Activated CD4-positive, alpha-beta T cell treated with anti-CD3 and anti-CD28 coated beads, Interleukin-2, amount 50 U/mL, for 1 hour (primary cell): ENCODE results near the gene LRRC28.
"Not testable (repeated sequence)": the region's sequence is repeated elsewhere in the genome, so short reads cannot be mapped to it uniquely, and the experiment has no call there.

Experiments
- DNase-seq: peaks from one replicate; pipeline ENCODE4 v3.0.0-alpha.2; 2020

The LRRC28 gene

GRCh38 chr15:99250857-99251841, at the start of gene LRRC28:
LRRC28 (plus strand) TSS chr15:99251481; CDS start chr15:99255958, 4,477 bp downstream.
- peak; percentile 88 for DNase-seq

- no peak for DNase-seq
Measured at GRCh38 chr15:99202176-99202552, 49.1 kb upstream of the LRRC28 start.

- DNase-seq, result no peak
Measured at GRCh38 chr15:99207672-99208071, 43.6 kb upstream of the LRRC28 start.

- DNase-seq, result no peak
Measured at GRCh38 chr15:99209326-99209725, 42.0 kb upstream of the LRRC28 start.

GRCh38 chr15:99210334-99210733, 40.9 kb upstream of the LRRC28 start:
- DNase-seq, result no peak

- no peak for DNase-seq
Measured at GRCh38 chr15:99211926-99212325, 39.4 kb upstream of the LRRC28 start.

GRCh38 chr15:99212406-99212805, 38.9 kb upstream of the LRRC28 start:
- no peak for DNase-seq

- peak; percentile 57 for DNase-seq
Measured at GRCh38 chr15:99213187-99213811, 38.0 kb upstream of the LRRC28 start.

GRCh38 chr15:99224372-99225214, 26.7 kb upstream of the LRRC28 start:
- DNase-seq, result no peak

GRCh38 chr15:99226802-99227201, 24.5 kb upstream of the LRRC28 start:
- no peak for DNase-seq

- no peak for DNase-seq
Measured at GRCh38 chr15:99228120-99228770, 23.0 kb upstream of the LRRC28 start.

- DNase-seq, result no peak
Measured at GRCh38 chr15:99230867-99231266, 20.4 kb upstream of the LRRC28 start.

- DNase-seq, result no peak
Measured at GRCh38 chr15:99232740-99233139, 18.5 kb upstream of the LRRC28 start.

GRCh38 chr15:99234160-99234559, 17.1 kb upstream of the LRRC28 start:
- DNase-seq, result not testable (repeated sequence)

GRCh38 chr15:99238849-99239248, 12.4 kb upstream of the LRRC28 start:
- DNase-seq, result no peak

GRCh38 chr15:99239545-99240198, 11.6 kb upstream of the LRRC28 start:
- DNase-seq, result no peak

- no peak for DNase-seq
Measured at GRCh38 chr15:99241752-99242151, 9.5 kb upstream of the LRRC28 start.

- no peak for DNase-seq
Measured at GRCh38 chr15:99244306-99244705, 7.0 kb upstream of the LRRC28 start.

- DNase-seq, result no peak
Measured at GRCh38 chr15:99247062-99247461, 4.2 kb upstream of the LRRC28 start.

GRCh38 chr15:99248000-99248715, 3.1 kb upstream of the LRRC28 start:
- no peak for DNase-seq

GRCh38 chr15:99249270-99249841, 1.9 kb upstream of the LRRC28 start, which contains the start of gene TTC23:
TTC23 (minus strand) TSS chr15:99249581; CDS start chr15:99228712, 20,869 bp downstream.
- no peak for DNase-seq
